Left lung (tissue), 10 donors: ENCODE data around the gene SYNE2. TPM values are rescaled to one million over a fixed set of nuclear protein-coding genes. Genes with fewer than 3 reads are reported as not detected.

Experiments used
- ATAC-seq: fragments of 200-7000 bp; cut with Tn5 transposase; one replicate; pipeline ENCODE4 v1.9.1; 2020; ENCODE audit warnings: moderate library complexity
- DNase-seq, 4 donors: peaks; one replicate each; pipeline ENCODE4 v3.0.0-alpha.2; 2013 to 2020
- H3K27ac ChIP-seq, 2 donors: fragments of 200-600 bp; sonication (generic) in 1 of 2; one replicate each; pipeline versions ENCODE4 v1.5.0 to v1.8.0; 2020 to 2021
- H3K27me3 ChIP-seq, 2 donors: fragments of 200-600 bp; sonication (generic) in 1 of 2; one replicate each; pipeline versions ENCODE4 v1.5.0 to v1.8.0; 2020 to 2021
- H3K36me3 ChIP-seq, 2 donors: fragments of 200-600 bp; sonication (generic) in 1 of 2; one replicate each; pipeline versions ENCODE4 v1.5.0 to v1.8.0; 2020 to 2021
- H3K4me1 ChIP-seq, 2 donors: fragments of 200-600 bp; one replicate each; pipeline ENCODE4 v1.8.0; 2021
- H3K4me3 ChIP-seq, 2 donors: fragments of 200-600 bp; sonication (generic) in 1 of 2; one replicate each; pipeline versions ENCODE4 v1.5.0 to v1.8.0; 2020 to 2021; ENCODE audit warnings: mild to moderate bottlenecking in 1 of 2
- H3K9me3 ChIP-seq, 2 donors: fragments of 200-600 bp; sonication (generic) in 1 of 2; one replicate each; pipeline versions ENCODE4 v1.5.0 to v1.8.0; 2020 to 2021
- CTCF ChIP-seq, 2 donors: fragments of 200-600 bp; sonication (generic) in 1 of 2; IDR thresholded peaks; one replicate each; pipeline versions ENCODE4 v1.5.0 to v1.8.0; 2021; ENCODE audit warnings: antibody characterized with exemption in 2 of 2
- intact Hi-C, 2 donors: fragments of 100-400 bp; cut with DNase I; formaldehyde crosslinking; loops; one replicate each; pipeline versions ENCODE4 v1.11.2 to v1.14.2; 2022
- polyA plus RNA-seq, 6 donors: library from polyadenylated mRNA; unstranded; fragments of 120-200 nt; gene quantifications; one replicate each; pipeline ENCODE4 v1.2.1, GENCODE V29; 2013; ENCODE audit not compliant: insufficient read length in 6 of 6
- total RNA-seq, 2 donors: library from RNA; stranded (reverse); fragmentation: NEBNext Ultra II Directional; extraction: Animal tissue kit (Norgen Biotek cat#: 25700); gene quantifications; one replicate each; pipeline ENCODE4 v1.2.1, GENCODE V29; 2021
- donor health status: DM: no; HTN: yes; CAD: no.
- donor health status: DM: no; HTN: no; CAD: no.

Gene SYNE2
- total and polyA plus RNA-seq, 8 donors, result 59.6 to 109 (median 88.5) TPM

- no peak overlapping the region for H3K27ac ChIP-seq
- TF ChIP-seq CTCF (IDR thresholded peaks at IDR 0.05), result no peak
- ATAC-seq (peak; percentile 36), DNase-seq (peak in 2 of 4 donors; percentile 39 to 50)
- H3K4me1 ChIP-seq, result no peaks in the 10 kb centered on the region
- H3K36me3 ChIP-seq, result peaks cover 0 to 41% of the 10 kb centered on the region in 2 donors
- H3K4me3 ChIP-seq, result no peak overlapping the region
- intact Hi-C loops, result no loop called here
- no peaks in the 10 kb centered on the region for H3K9me3 ChIP-seq
- H3K27me3 ChIP-seq, result no peaks in the 10 kb centered on the region
Observed at GRCh38 chr14:64147126-64147790, 294.5 kb downstream of the SYNE2 start.

- no peaks in the 10 kb centered on the region for H3K4me1 ChIP-seq
- peak in 1 of 4 donors; percentile 41 for DNase-seq
- no peaks in the 10 kb centered on the region for H3K27me3 ChIP-seq
- intact Hi-C loops, result no loop called here
- H3K27ac ChIP-seq, result no peak overlapping the region
- H3K9me3 ChIP-seq, result no peaks in the 10 kb centered on the region
- peak; percentile 84 for ATAC-seq
- no peak for TF ChIP-seq CTCF (IDR thresholded peaks at IDR 0.05)
- H3K36me3 ChIP-seq, result peaks cover 0 to 40% of the 10 kb centered on the region in 2 donors
- no peak overlapping the region for H3K4me3 ChIP-seq
Observed at GRCh38 chr14:64149921-64150320, 297.1 kb downstream of the SYNE2 start.

- Histone ChIP-seq H3K27ac (no peak overlapping the region), H3K36me3 (peaks cover 0 to 36% of the 10 kb centered on the region in 2 donors), H3K9me3 (no peaks in the 10 kb centered on the region), H3K4me1 (no peaks in the 10 kb centered on the region), H3K27me3 (no peaks in the 10 kb centered on the region), H3K4me3 (no peak overlapping the region)
- ATAC-seq, result no peak
- intact Hi-C loops, result no loop called here
- no peak for TF ChIP-seq CTCF (IDR thresholded peaks at IDR 0.05)
- DNase-seq, result no peak
Observed at GRCh38 chr14:64158608-64159007, 305.8 kb downstream of the SYNE2 start.

- no peaks in the 10 kb centered on the region for H3K9me3 ChIP-seq
- H3K4me1 ChIP-seq, result no peaks in the 10 kb centered on the region
- no peak for DNase-seq
- H3K27me3 ChIP-seq, result no peaks in the 10 kb centered on the region
- no peak for TF ChIP-seq CTCF (IDR thresholded peaks at IDR 0.05)
- intact Hi-C loops, result no loop called here
- peaks cover 0 to 32% of the 10 kb centered on the region in 2 donors for H3K36me3 ChIP-seq
- ATAC-seq, result no peak
- H3K27ac ChIP-seq, result no peak overlapping the region
- H3K4me3 ChIP-seq, result no peak overlapping the region
Observed at GRCh38 chr14:64159588-64159987, 306.8 kb downstream of the SYNE2 start.

GRCh38 chr14:64170181-64170580, 317.4 kb downstream of the SYNE2 start:
- H3K4me3 ChIP-seq, result no peak overlapping the region
- peaks cover 0 to 76% of the 10 kb centered on the region in 2 donors for H3K36me3 ChIP-seq
- DNase-seq (no peak), ATAC-seq (no peak)
- H3K9me3 ChIP-seq, result no peaks in the 10 kb centered on the region
- no peak for TF ChIP-seq CTCF (IDR thresholded peaks at IDR 0.05)
- no peaks in the 10 kb centered on the region for H3K27me3 ChIP-seq
- intact Hi-C loops, result no loop called here
- H3K4me1 ChIP-seq, result no peaks in the 10 kb centered on the region
- H3K27ac ChIP-seq, result no peak overlapping the region
